HG02943 (cell line): ENCODE results near the gene MYBPC3.
"Not testable (repeated sequence)": the region's sequence is repeated elsewhere in the genome, so short reads cannot be mapped to it uniquely, and the experiment has no call there.

Experiments
- ATAC-seq: cut with Tn5 transposase; IDR thresholded peaks from one replicate; pipeline ENCODE4 v1.9.1; 2021; ENCODE audit warnings: mild to moderate bottlenecking, low read depth, moderate library complexity; ENCODE audit not compliant: unreplicated experiment

MYBPC3 gene

GRCh38 chr11:47327025-47327424 lies 25.5 kb downstream of the MYBPC3 start:
- no peak for ATAC-seq

- no peak for ATAC-seq
Observed at GRCh38 chr11:47326198-47326597, 26.3 kb downstream of the MYBPC3 start.

- no peak for ATAC-seq
Observed at GRCh38 chr11:47325271-47326041, 27.0 kb downstream of the MYBPC3 start.

- no peak for ATAC-seq
Observed at GRCh38 chr11:47324520-47324919, 28.0 kb downstream of the MYBPC3 start.

GRCh38 chr11:47318166-47318565 lies 34.3 kb downstream of the MYBPC3 start:
- no peak for ATAC-seq

GRCh38 chr11:47317064-47317828 lies 35.3 kb downstream of the MYBPC3 start:
- ATAC-seq, result no peak

- not testable (repeated sequence) for ATAC-seq
Observed at GRCh38 chr11:47316501-47316900, 36.0 kb downstream of the MYBPC3 start.

GRCh38 chr11:47314992-47315391 lies 37.5 kb downstream of the MYBPC3 start:
- ATAC-seq, result no peak

GRCh38 chr11:47308050-47308823 lies 44.3 kb downstream of the MYBPC3 start:
- ATAC-seq, result no peak

GRCh38 chr11:47306484-47306844 lies 46.0 kb downstream of the MYBPC3 start:
- ATAC-seq, result no peak

GRCh38 chr11:47305734-47306483 lies 46.6 kb downstream of the MYBPC3 start:
- no peak for ATAC-seq

GRCh38 chr11:47302853-47303252 lies 49.6 kb downstream of the MYBPC3 start:
- no peak for ATAC-seq

GRCh38 chr11:47299078-47299477 lies 53.4 kb downstream of the MYBPC3 start:
- no peak for ATAC-seq

GRCh38 chr11:47296045-47296444 lies 56.5 kb downstream of the MYBPC3 start:
- ATAC-seq, result no peak

GRCh38 chr11:47295385-47295784 lies 57.1 kb downstream of the MYBPC3 start:
- no peak for ATAC-seq

- ATAC-seq, result no peak
Observed at GRCh38 chr11:47289856-47290255, 62.6 kb downstream of the MYBPC3 start.

- no peak for ATAC-seq
Observed at GRCh38 chr11:47288066-47288465, 64.4 kb downstream of the MYBPC3 start.

GRCh38 chr11:47285969-47286770 lies 66.3 kb downstream of the MYBPC3 start:
- no peak for ATAC-seq

GRCh38 chr11:47284151-47284550 lies 68.4 kb downstream of the MYBPC3 start:
- ATAC-seq, result no peak

GRCh38 chr11:47282462-47282861 lies 70.0 kb downstream of the MYBPC3 start:
- ATAC-seq, result no peak
